GM21381 (cell line): ENCODE measurements around the gene ARIH2.
"Not testable (repeated sequence)": the region's sequence is repeated elsewhere in the genome, so short reads cannot be mapped to it uniquely, and the experiment has no call there.

Experiments
- ATAC-seq: cut with Tn5 transposase; IDR thresholded peaks from one replicate; pipeline ENCODE4 v1.9.1; 2021; ENCODE audit warnings: mild to moderate bottlenecking, moderate library complexity; ENCODE audit not compliant: unreplicated experiment

The ARIH2 gene

DNA sequence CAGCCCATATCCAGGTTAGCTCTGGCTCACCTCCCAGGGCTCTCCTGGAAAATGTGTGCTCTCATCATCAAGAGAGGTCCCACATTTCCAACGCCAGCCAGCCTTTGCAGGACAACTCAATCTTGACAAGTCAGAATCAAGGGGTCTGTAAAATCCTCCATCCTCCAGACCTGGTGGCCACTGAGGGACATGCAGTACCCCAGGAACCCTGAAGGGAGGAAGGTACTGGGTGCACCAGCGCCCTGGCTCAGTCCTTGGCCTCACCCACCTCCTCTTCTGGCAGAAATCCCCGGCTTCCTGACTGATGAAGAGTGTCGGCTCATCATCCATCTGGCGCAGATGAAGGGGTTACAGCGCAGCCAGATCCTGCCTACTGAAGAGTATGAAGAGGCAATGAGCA lies 82.5 kb downstream of the ARIH2 start:
- ATAC-seq = no peak

DNA sequence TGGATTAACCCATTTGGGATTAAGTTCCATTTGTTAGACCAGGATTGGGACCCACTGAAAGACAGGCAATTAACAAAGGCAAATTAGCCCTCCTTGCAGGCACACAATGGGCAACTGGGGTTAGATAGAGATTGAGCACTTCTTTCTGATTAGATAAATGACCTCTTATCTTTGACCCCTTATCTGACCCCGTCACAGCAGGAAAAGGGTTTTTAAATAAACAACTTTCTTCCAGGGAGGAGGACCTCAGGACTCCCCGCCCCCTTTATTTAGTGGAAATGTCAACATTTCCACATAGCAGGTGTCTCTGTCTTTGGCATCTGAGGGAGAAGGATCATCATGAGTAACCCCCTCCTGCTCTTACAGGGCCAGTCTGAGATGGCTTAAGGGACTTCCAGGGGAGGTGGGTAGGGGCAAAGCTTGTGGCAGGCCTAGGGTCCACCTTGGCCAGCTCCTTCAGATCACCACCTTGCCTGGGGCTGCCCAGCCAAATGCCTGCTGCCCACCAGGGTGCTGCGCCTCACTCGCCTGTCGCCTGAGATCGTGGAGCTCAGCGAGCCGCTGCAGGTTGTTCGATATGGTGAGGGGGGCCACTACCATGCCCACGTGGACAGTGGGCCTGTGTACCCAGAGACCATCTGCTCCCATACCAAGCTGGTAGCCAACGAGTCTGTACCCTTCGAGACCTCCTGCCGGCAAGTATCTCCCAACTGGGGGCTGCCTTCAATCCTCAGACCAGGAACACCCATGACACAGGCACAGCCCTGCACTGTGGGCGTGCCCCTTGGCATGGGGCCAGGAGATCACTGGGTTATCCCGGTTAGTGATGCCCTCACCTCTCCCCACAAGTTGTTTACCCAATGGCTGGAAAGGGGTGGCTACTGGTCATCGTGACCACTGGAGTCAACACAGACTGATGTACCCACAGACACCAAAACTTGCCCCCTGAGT lies 86.0 kb downstream of the ARIH2 start:
- no peak for ATAC-seq

DNA sequence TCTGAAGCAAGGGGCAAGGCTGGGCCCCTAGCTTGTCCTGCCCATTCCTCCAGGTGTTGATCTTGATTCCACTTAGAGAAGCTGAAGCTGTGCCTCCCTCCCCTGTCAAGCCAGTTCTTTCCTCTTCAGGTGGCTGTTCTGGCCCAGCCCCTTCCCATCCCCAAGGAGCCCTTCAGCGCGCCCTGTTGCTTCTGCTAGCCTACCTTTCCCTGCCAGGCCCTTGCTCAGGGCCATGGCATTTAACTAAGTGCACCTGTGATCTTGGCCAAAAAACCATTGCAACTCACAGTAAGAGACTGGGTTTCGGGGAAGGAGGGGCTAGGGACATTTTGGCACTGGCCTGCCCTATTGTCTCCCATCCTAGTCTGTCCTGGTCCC lies 86.7 kb downstream of the ARIH2 start:
- no peak for ATAC-seq

DNA sequence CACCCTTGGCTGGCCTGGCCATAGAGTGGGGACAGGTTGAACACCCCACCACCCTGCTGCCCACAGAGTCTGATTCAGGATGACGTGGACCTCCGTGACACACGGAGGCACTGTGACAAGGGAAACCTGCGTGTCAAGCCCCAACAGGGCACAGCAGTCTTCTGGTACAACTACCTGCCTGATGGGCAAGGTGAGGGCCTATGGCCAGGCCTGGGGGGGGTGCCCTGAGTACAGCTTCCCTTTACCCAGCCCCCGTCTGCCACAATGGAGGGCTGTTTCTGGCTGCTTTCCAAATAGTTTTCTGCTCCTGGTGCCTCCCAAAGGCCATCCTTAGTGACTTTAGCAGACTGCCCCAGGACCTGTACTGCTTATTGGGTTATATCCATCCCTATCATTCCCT lies 87.4 kb downstream of the ARIH2 start:
- no peak for ATAC-seq

DNA sequence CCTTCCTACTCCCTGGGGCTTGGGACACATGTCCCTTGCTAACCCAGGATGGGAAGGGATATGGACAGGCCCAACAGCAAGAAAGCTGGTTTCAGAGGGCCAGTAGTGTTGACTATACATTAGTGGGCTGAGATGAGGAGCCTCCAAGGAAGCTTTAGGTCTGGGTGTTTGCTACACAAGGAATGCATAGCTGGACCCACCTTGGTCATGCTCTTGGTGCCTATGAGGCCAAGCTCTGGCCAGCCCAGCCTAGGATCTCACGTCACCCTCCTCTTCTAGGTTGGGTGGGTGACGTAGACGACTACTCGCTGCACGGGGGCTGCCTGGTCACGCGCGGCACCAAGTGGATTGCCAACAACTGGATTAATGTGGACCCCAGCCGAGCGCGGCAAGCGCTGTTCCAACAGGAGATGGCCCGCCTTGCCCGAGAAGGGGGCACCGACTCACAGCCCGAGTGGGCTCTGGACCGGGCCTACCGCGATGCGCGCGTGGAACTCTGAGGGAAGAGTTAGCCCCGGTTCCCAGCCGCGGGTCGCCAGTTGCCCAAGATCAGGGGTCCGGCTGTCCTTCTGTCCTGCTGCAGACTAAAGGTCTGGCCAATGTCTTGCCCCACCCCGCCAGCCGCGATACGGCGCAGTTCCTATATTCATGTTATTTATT lies 87.9 kb downstream of the ARIH2 start:
- ATAC-seq = no peak

DNA sequence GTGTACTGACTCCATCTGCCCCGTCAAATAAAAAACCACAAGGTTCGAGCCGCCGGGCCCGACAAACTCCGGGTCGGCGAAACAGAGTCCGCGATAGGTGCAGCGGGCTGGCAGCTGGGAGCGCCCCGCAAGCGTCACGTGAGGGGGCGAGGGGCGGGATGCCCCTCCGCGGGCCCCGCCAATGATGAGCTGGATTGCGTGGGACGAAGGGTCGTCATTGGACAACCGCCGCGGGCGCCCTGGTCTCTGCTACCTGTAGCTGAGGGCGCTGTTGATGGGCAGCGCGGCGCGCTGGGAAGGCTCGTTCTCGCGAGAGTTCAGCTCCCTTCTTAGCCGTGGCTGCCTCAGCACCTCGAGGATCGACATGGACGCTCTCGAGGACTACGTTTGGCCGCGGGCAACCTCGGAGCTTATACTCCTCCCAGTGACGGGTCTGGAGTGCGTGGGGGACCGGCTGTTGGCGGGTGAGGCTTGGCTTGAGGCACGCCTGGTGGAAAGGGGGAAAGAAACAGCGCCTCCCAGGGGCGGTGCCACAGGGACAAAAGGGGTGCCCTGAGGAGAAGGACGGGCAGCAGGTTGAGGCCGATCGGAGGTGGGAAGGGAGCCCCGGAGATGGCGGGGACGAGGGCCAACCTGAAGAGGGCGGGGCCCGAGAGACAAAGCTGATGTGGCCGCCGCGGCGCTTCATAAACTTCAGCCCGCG lies 88.6 kb downstream of the ARIH2 start, which contains the start of gene WDR6:
Gene WDR6 (plus strand): TSS at position 324 of the 703 bp plus-strand sequence. CDS start 41 bp downstream, at position 365.
- ATAC-seq = peak; percentile 90

DNA sequence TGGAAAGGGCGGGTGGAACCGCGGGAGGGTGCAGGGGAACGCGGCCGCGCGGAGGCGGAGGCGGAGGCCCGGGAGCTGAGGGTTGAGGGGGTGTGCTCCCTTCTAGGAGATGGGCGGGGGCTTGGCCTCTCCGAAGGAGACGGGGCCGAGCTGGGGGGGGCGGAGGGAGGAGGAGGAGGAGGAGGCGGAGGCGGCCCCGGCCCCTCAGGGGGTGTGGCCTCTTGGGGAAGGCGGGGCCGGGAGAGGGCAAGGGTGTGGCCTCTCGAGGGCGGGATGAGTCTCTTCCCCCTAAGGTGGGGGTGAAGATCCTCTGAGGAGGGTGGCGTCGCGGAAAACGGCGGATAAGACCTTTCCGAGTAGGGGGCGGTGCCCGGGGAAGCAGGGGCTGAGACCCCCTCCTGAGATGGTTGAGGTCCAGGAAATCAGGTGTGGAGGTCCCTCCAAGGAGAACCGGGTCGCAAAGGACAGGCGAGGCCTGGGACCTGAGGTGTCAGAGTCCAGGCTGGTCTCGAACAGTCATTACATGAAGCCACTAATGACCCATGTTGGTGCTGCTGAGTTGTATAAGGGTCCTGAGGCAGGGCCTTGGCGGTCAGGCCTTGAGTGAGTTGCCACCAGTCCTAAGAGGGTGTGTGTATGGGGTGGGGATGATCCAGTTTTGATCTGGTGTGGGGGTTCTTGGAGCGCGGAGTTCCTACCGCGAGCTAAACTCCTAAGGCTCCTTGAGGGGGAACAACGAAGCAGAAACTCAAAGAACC lies 89.3 kb downstream of the ARIH2 start:
- ATAC-seq = peak; percentile 36

DNA sequence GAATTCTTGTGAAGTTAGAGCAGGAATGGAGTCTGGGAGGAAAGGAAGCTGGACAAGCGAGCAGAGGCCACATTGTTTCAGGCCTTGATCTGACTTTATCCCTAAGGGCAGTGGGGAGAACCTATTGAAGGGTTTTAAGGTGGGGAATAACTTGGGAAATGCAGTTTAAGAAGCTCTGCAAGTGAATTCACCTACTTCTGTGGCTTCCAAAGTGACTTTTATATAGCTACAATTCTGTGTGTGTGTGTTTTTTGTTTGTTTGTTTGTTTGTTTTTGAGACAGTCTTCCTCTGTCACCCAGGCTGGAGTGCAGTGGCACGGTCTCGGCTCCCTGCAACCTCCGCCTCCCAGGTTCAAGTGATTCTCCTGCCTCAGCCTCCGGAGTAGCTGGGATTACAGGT lies 90.0 kb downstream of the ARIH2 start:
- not testable (repeated sequence) for ATAC-seq

DNA sequence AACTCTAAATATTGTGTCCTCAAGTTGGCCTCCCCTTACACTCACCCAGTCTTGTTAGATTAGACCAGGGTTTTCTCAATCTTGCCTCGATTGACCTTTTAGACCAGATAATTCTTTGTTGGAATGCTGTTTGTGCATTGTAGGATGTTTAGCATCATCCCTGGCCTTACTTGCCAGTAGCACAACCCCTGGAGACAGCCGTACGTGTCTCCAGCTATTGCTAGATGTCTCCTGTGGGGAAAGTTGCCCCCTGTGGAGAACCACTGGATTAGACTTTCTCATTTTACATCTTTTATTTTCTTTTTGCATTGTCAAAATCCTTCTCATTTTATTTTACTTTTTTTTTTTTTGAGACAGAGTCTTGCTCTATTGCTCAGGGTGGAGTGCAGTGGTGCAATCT lies 90.8 kb downstream of the ARIH2 start:
- no peak for ATAC-seq

DNA sequence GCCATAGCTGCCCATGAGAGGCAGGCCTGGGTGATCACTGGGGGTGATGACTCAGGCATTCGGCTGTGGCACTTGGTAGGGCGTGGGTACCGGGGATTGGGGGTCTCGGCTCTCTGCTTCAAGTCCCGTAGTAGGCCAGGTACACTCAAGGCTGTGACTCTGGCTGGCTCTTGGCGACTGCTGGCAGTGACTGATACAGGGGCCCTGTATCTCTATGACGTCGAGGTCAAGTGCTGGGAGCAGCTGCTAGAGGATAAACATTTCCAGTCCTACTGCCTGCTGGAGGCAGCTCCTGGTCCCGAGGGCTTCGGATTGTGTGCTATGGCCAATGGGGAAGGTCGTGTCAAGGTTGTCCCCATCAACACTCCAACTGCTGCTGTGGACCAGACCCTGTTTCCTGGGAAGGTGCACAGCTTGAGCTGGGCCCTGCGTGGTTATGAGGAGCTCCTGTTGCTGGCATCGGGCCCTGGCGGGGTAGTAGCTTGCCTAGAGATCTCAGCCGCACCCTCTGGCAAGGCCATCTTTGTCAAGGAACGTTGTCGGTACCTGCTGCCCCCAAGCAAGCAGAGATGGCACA lies 93.9 kb downstream of the ARIH2 start:
- no peak for ATAC-seq

DNA sequence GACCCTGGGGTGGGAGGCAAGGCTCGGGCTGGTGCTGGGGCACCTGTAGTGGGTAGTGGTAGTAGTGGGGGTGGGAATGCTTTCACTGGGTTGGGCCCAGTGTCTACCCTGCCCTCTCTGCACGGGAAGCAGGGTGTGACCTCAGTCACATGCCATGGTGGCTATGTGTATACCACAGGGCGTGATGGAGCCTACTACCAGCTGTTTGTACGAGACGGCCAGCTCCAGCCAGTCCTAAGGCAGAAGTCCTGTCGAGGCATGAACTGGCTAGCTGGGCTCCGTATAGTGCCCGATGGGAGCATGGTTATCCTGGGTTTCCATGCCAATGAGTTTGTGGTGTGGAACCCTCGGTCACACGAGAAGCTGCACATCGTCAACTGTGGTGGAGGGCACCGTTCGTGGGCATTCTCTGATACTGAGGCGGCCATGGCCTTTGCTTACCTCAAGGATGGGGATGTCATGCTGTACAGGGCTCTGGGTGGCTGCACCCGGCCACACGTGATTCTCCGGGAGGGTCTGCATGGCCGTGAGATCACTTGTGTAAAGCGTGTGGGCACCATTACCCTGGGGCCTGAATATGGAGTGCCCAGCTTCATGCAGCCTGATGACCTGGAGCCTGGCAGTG lies 94.6 kb downstream of the ARIH2 start:
- ATAC-seq = no peak

DNA sequence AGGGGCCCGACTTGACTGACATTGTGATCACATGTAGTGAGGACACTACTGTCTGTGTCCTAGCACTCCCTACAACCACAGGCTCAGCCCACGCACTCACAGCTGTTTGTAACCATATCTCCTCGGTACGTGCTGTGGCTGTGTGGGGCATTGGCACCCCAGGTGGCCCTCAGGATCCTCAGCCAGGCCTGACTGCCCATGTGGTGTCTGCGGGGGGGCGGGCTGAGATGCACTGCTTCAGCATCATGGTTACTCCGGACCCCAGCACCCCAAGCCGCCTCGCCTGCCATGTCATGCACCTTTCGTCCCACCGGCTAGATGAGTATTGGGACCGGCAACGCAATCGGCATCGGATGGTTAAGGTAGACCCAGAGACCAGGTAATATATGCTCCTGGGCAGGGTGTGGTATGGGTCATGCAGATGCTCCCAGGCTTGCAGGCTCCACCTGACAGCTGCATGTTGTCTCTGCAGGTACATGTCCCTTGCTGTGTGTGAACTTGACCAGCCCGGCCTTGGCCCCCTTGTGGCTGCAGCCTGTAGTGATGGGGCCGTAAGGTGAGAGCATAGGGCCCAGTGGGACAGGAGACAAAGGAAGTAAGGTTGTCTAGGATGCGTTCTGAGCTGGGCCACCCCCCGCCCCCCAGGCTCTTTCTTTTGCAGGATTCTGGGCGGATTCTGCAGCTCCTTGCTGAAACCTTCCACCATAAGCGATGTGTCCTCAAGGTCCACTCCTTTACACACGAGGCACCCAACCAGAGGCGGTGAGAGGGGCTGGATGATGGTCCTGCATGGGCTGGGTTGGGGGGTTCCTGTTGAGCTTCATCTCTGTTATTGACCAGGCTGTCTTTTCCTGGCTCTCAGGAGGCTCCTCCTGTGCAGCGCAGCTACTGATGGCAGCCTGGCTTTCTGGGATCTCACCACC lies 95.4 kb downstream of the ARIH2 start:
- no peak for ATAC-seq

DNA sequence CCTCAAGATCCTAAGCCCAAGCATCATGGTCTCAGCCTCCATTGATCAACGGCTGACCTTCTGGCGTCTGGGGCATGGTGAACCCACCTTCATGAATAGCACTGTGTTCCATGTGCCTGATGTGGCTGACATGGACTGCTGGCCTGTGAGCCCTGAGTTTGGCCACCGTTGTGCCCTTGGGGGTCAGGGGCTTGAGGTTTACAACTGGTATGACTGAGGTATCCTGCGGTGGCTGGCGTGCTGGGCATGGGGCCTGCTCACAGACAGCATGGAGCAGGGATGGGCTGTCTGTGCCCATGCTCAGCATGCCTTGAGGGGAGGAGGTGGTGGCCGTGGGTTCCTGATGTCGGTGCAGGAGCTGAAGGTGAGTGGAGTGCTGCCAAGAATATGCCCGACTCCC lies 96.4 kb downstream of the ARIH2 start:
- ATAC-seq = no peak

DNA sequence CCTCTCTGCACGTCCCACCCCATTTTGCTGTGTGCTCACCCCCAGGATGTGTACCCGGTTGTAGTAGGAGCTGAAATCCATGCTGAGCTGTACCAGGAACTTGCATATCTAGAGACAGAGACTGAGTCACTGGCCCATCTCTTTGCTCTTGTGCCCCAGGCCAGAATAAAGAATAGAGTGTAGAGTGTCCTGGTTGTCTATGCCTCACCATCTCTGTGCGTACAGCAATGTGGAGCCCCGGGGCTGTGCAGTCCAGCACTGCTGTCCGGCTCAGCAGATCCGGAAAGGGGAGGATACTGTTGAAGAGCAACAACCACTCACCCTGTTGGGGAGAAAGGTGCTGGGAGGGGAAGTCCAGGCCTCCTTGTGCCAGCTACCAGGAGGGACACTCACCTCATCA lies 97.1 kb downstream of the ARIH2 start:
- no peak for ATAC-seq

DNA sequence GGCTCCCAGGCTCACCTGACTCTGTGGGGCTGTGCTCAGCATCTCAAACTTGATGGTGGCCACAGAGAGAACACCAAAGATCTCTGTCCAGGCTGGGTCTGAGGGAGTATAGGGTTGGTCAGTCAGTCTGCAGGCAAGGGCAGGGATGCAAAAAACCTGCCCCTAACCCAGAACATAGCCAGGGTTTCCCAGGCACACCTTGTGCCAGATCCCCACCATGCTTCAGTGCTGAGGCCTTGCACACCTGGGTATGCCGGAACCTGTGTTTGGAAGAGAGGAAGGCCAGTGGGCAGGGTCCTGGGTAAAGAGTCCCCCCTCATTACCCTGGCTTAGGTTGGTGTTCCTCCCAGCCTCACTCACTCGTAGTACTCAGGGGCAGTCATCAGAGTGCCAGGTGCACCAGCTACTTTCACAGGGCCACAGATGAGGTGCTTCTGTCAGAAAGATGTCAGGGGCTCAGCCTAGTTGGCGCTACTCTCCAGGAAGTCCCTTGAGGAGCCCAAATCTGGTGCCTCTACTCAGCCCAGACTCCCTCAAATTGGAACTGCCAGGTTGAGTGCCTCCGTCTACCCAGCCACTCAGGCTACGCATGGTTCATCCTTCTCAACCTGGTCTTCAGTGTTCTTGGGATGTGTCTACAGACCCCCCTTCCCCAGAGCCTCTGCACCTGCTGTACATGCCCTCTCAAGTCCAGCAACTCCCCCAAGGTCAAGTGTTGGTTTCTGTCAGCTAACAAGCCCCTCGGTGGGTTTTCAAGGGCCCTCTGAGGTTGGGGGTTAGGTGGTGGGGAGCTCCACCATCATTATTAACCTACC lies 98.0 kb downstream of the ARIH2 start:
- ATAC-seq = no peak

DNA sequence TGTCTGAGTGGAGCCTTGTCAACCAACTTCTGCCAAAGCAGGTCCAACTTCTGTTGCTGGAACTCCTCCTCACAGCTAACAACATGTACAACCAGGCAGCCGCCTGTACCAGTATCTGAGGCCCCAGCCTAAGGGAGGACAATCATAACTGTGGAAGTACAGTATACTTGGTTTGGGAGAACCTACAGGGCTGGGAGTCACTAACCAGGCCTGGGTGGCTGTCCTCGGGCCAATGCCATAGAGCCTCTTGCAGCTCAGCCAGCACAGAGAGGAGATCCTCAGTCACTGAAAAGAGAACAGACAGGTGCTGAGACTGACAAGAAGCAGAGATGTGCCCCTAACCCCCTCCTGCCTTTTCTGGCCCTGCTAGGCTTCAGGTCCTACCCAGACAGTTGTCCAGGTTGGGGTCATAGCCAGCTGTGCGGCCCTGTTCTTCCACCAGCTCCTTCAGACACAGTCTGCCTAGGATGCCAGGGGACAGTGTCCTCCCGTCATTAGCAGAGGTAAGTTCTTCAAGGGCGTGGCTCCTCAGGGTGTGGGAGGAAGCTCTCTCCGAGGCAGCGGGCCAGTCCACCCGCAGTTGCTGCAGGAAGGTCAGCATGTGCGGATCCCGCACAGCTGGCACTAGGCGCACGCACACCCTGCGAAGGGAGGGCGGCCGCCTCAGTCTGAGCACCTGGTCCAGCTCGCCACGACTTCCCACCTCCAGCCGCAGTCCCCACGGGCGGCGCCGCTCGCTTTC lies 98.8 kb downstream of the ARIH2 start:
- ATAC-seq = no peak

DNA sequence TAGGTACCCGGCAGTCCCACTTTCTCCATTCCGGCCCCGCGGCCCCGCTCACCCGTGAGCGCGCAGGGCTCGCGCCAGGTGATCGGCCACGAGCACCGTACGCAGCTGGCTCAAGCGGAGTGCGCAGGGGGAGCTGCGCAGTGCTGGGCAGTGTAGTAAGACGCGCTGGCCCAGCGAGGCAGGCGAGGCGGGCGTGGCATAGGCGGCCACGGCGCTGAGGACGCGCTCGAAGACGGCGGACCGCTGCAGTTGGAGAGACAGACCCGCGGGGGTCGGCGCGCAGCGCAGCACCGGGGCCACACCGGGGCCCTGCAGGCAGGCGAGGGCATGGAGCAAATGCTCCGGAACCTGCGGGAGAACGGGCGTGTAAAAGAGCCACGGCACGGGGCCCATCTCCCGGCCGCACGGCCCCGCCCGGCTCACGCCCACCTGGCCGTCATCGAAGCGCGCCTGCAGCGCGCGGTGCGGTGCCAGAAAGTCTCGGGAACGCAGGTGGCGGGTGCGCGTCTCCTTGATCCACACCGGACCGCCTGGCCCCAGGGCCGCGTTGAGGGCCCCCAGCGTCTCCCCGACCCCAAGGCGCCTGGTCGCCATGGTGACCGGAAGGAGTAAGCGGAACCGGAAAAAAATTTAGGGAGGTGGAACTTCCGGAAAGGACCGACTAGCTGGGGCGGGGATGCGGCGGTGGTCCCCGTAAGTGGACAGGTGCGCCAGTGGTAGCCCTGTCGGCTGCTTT lies 99.5 kb downstream of the ARIH2 start, which contains the start of gene DALRD3:
Gene DALRD3 (minus strand): TSS at position 610 of the 736 bp plus-strand sequence. CDS start 16 bp downstream, at position 594.
- no peak for ATAC-seq
